ENCODE data around the gene WHAMM.
"Not testable (repeated sequence)": the region's sequence is repeated elsewhere in the genome, so short reads cannot be mapped to it uniquely, and the experiment has no call there.

The WHAMM gene

DNA sequence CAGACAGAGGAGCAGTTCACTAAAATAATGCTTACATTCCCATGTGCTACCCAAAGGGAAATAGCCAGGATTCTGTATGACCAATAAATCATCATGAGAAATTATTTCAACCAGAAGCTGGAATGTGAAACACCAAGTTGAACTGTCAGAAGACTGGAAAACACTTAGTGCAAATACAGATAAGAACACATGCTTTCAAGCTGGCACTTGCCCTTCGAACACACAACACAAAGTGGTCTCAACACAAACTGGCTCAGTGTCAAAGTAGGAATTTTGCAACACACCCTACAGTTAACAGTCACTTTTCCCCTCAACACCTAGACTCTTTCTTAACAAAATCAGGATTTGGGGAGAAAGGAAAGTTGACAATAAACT, 4.9 kb upstream of the WHAMM start:
- no peak for DNase-seq

GRCh38 chr15:82805994-82806406, 3.4 kb upstream of the WHAMM start, which contains the start of gene FSD2:
Gene FSD2 (minus strand): TSS chr15:82806069. CDS start chr15:82787390, 18,679 bp downstream.
- DNase-seq: no peak

DNA sequence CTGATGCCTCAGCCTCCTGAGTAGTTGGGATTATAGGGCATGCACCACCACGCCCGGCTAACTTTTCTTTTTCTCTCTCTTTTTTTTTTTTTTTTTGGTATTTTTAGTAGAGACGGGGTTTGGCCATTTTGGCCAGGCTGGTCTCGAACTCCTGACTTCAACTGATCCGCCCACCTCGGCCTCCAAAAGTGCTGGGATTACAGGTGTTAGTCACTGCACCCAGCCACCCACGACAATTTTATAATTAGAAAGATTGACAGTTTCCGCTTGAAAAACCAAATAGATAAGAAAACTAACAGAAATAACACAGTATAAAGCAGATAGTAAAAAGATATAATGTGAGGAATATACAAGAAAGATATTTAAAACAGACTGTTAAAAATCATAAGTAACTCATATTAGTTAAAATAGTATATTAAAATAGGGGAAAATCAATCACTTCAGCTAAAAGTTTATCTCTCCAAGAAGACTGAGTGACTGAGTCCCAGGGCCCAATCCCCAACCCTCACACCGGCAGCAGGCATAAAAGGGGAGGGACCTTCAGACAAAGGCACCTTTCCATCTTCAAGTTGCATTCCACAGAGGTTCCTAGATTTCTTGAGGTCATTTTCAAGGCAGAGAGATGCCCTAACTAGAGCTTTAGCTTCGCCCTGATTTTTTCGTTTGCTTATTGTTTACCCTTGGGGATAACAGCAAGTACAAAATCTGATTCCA, 1.4 kb upstream of the WHAMM start:
- no peak for DNase-seq

DNA sequence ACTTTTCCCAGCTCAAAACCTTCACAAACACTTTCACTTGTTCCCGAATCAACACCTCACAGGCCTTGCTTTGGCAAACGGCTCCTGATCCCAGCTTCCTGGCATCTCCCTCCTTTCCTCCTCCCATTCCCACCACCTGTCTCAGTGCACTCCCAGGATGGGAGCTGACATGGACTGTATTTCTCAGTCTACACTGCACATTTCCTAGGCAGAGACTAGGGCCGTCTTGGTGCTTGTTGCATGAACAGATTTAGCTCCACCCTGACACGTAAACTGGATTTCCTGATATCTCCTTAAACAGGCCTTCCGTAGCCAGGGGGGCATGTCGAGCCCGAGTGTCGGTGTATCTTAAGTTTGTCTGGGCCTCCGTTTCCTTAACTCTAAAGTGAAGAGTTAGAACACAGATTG, 790 bp upstream of the WHAMM start:
- no peak for DNase-seq

GRCh38 chr15:82810061-82810889, 847 bp downstream of the WHAMM start:
- DNase-seq: peak in 1 of 2 experiments; percentile 16

GRCh38 chr15:82810890-82811426, 1.5 kb downstream of the WHAMM start:
- peak; percentile 29 to 37 for DNase-seq

DNA sequence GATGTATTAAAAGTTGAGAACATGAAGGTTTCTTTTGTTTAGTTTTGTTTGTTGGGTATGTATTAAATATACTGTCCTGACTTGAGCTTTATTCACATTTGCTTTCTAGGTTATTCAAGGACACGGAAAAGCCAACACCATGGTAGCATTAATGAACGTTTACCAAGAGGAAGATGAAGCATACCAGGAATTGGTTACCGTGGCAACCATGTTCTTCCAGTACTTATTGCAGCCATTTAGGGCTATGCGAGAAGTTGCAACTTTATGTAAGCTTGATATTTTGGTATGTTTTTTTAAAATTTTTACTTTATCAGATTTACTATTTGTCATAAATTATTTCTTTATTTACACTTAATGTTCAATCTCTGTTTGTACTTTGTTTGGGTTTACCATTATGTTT, 3.6 kb downstream of the WHAMM start:
- DNase-seq: no peak

GRCh38 chr15:82820128-82820527, 10.7 kb downstream of the WHAMM start:
- no peak for DNase-seq

GRCh38 chr15:82821396-82821795, 12.0 kb downstream of the WHAMM start:
- DNase-seq: not testable (repeated sequence)

DNA sequence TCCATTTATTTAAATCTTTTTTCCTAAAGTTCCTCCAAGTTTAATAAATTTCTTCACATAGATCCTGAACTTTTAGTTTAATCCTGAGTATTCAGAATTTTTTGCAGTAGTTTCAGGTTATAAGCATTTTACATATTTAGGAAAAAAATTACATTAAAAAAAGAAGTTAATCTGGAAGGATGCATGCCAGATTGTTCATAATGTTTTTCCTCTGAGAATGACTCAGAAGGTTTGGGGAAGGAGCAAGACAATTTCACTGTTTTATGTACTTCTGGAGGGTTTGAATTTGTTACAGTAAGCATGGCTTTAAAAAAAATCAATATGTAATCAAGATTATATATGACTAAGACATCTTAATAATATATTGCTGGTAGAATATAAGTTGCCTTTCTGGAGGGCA, 12.4 kb downstream of the WHAMM start:
- not testable (repeated sequence) for DNase-seq

GRCh38 chr15:82823049-82823448, 13.6 kb downstream of the WHAMM start:
- DNase-seq: no peak

- DNase-seq: no peak
Observed at GRCh38 chr15:82828075-82828474, 18.6 kb downstream of the WHAMM start.

- DNase-seq: no peak
Observed at GRCh38 chr15:82829234-82829633, 19.8 kb downstream of the WHAMM start.

DNA sequence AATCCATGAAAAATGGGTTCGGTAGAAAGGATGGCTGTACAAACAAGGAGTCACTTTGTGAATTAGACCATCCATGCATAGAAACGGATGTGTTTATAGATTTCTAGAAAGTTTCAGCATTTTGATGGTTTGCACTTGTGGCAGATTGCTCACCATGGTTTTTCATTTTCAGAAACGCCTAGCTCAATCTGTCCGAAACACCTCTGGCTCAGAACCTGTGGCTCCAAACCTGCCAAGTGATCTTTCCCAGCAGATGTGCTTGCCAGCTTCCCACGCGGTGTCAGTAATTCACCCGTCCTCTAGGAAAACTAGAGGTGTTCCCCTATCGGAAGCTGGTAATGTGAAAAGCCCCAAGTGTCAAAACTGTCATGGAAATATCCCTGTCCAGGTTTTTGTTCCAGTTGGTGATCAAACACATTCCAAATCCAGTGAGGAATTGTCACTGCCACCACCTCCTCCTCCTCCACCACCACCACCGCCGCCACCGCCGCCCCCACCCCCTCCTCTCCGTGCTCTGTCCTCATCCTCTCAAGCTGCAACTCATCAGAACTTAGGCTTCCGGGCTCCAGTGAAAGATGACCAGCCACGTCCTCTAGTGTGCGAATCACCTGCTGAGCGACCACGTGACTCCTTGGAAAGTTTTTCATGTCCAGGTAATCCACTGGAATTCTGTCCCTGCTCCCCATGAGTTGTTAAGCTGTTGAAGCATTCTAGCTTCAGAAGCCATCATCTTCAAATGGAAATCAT, 21.2 kb downstream of the WHAMM start:
- no peak for DNase-seq

GRCh38 chr15:82831894-82832600, 22.6 kb downstream of the WHAMM start:
- no peak for DNase-seq

GRCh38 chr15:82832601-82833361, 23.4 kb downstream of the WHAMM start:
- DNase-seq: peak; percentile 30 to 33

DNA sequence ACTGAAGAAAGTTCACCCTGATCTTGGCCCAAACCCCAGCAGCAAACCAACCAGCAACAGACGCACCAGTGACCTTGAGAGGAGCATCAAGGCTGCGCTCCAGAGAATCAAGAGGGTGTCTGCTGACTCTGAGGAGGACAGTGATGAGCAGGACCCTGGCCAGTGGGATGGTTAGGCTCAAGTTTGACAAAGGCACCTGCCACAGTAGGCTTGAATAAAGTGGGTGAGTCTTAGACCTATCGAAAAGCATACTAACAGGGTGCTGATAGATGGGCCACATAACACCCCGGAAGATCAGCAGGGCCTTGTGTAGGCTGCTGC, 23.9 kb downstream of the WHAMM start:
- no peak for DNase-seq

DNA sequence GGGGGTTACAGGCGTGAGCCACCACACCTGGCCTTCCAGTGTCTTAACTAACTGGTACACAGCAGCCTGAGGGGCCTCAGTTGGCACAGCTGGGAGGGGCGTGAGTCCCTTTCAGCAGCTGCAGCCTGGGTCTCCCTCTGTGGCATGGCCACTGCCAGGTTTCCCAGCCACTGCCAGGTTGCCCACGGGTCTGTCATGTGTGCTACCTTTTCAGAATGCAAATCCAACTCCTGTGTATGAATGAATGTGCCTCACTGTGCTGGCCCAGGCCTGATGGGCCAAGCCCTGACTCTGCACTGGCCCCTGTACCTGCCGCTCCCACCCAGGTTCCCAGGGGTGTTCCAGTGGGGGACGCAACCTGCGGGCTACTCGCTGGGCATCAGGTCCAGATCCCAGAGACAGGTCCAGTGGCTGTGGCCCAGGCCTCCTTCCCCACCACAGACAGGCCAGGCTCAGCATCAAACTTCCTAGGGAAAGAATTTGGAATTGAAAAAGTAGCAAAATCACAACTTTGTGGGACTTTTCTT, 26.0 kb downstream of the WHAMM start:
- DNase-seq: no peak

- no peak for DNase-seq
Observed at GRCh38 chr15:82838096-82838735, 28.8 kb downstream of the WHAMM start.

GRCh38 chr15:82839136-82839535, 29.7 kb downstream of the WHAMM start:
- DNase-seq: no peak

DNA sequence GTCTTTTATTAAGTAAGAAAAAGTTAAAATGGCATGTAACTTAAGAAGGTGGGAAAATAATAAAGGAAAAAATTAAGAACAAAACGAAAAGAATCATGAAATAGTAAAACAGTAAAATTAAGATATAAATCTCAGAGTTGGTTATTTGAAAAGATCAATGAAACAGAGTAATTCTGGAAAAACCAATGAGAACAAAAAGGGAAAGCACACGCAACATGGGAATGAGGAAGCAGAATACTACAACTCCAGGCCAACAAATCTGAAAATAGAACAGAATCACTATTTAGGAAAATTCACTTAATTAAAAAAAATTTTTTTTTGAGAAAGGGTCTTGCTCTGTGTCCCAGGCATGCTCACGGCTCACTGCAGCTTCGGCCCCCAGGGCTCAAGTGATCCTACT, 30.7 kb downstream of the WHAMM start:
- DNase-seq: no peak
